KOPT-K1 (cell line): ENCODE data around the gene CHD1.

Experiments used
- H3K27ac ChIP-seq: fragments of 200-600 bp; sonication (generic); 2 replicates; pipeline ENCODE4 v1.5.1; 2016; ENCODE audit warnings: antibody characterized with exemption, mild to moderate bottlenecking, low read depth, low read length; ENCODE audit not compliant: poor library complexity, severe bottlenecking
- H3K36me3 ChIP-seq: fragments of 200-600 bp; sonication (generic); 2 replicates; pipeline ENCODE4 v1.5.1; 2017; ENCODE audit warnings: antibody characterized with exemption, mild to moderate bottlenecking, low read length, moderate library complexity; ENCODE audit not compliant: insufficient read depth
- H3K9me3 ChIP-seq: fragments of 200-600 bp; sonication (generic); 2 replicates; pipeline ENCODE4 v1.5.1; 2017; ENCODE audit warnings: antibody characterized with exemption, low read length, mild to moderate bottlenecking; ENCODE audit not compliant: insufficient read depth, poor library complexity, severe bottlenecking

The CHD1 gene

GRCh38 chr5:98825582-98826375 lies 103.0 kb downstream of the CHD1 start:
- Histone ChIP-seq H3K27ac (no peak overlapping the region), H3K9me3 (peaks cover 3% of the 10 kb centered on the region), H3K36me3 (no peaks in the 10 kb centered on the region)

GRCh38 chr5:98816582-98817222 lies 112.1 kb downstream of the CHD1 start:
- Histone ChIP-seq H3K27ac (no peak overlapping the region), H3K9me3 (peaks cover 4% of the 10 kb centered on the region), H3K36me3 (no peaks in the 10 kb centered on the region)

GRCh38 chr5:98813755-98814154 lies 115.1 kb downstream of the CHD1 start:
- H3K27ac ChIP-seq: no peak overlapping the region
- no peaks in the 10 kb centered on the region for H3K36me3 ChIP-seq
- no peaks in the 10 kb centered on the region for H3K9me3 ChIP-seq

- Histone ChIP-seq H3K36me3 (no peaks in the 10 kb centered on the region), H3K9me3 (peaks cover 12% of the 10 kb centered on the region), H3K27ac (no peak overlapping the region)
These were observed 118.6 kb downstream of the CHD1 start for GRCh38 chr5:98810206-98810605.

- Histone ChIP-seq H3K9me3 (peaks cover 12% of the 10 kb centered on the region), H3K36me3 (no peaks in the 10 kb centered on the region), H3K27ac (no peak overlapping the region)
These were observed 121.0 kb downstream of the CHD1 start for GRCh38 chr5:98807806-98808205.

- no peaks in the 10 kb centered on the region for H3K36me3 ChIP-seq
- no peak overlapping the region for H3K27ac ChIP-seq
- H3K9me3 ChIP-seq: peaks cover 12% of the 10 kb centered on the region
These were observed 123.7 kb downstream of the CHD1 start for GRCh38 chr5:98805070-98805469.

GRCh38 chr5:98804066-98804465 lies 124.7 kb downstream of the CHD1 start:
- H3K9me3 ChIP-seq: peaks cover 12% of the 10 kb centered on the region
- no peaks in the 10 kb centered on the region for H3K36me3 ChIP-seq
- no peak overlapping the region for H3K27ac ChIP-seq
